ENCODE results near the gene LYPD6B. TPM values are rescaled to one million over a fixed set of nuclear protein-coding genes. Genes with fewer than 3 reads are reported as not detected.

Gene LYPD6B
- total RNA-seq, 1 donor from 2014 or later, result 13.5 TPM

DNA sequence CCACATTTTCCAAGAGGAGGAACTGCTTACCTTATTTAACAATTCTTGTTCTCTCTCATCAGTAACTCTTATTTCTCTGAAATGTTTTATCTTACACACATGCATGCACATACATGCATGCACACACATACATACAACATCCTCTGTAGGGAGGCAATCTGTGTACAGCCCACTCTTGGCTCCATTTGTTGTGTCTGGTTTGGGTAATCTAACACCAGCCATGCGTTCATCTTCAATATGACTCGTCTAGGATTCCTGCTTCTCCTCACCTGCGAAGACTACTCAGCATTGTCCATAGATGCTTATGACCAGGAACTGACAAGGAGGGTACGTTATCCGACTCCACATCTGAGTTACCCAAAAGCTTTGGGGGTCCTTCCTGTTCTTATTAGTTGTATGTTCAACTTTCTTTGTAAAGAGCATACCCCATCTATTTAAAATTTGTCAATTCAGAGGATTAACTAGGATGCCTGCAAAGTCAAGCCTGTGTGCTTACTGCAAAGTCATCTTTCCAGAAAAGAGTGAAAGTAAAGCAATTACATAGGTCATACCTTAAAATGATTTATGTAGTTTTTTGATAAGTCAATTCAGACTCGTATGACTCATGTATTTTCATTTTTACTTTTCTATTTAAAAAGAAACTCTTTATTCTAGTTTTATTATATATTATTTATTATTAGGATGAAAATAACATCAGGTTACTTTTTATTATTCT is 18.2 kb downstream of the LYPD6B start:
- Mint-ChIP-seq H3K36me3 (ENCODE audit: unreplicated experiment) (no peaks in the 10 kb centered on the region), H3K27ac (ENCODE audit: unreplicated experiment) (no peak overlapping the region), H3K4me1 (ENCODE audit: unreplicated experiment) (peaks cover 10% of the 10 kb centered on the region), H3K9me3 (ENCODE audit: unreplicated experiment) (no peaks in the 10 kb centered on the region), H3K27me3 (ENCODE audit: unreplicated experiment) (no peaks in the 10 kb centered on the region), H3K4me3 (ENCODE audit: unreplicated experiment) (no peak overlapping the region)
- no peak for DNase-seq (ENCODE audit: extremely low spot score, unreplicated experiment)
- TF ChIP-seq, protein P1, sequence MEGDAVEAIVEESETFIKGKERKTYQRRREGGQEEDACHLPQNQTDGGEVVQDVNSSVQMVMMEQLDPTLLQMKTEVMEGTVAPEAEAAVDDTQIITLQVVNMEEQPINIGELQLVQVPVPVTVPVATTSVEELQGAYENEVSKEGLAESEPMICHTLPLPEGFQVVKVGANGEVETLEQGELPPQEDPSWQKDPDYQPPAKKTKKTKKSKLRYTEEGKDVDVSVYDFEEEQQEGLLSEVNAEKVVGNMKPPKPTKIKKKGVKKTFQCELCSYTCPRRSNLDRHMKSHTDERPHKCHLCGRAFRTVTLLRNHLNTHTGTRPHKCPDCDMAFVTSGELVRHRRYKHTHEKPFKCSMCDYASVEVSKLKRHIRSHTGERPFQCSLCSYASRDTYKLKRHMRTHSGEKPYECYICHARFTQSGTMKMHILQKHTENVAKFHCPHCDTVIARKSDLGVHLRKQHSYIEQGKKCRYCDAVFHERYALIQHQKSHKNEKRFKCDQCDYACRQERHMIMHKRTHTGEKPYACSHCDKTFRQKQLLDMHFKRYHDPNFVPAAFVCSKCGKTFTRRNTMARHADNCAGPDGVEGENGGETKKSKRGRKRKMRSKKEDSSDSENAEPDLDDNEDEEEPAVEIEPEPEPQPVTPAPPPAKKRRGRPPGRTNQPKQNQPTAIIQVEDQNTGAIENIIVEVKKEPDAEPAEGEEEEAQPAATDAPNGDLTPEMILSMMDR (IDR thresholded peaks at IDR 0.05), result no peak

DNA sequence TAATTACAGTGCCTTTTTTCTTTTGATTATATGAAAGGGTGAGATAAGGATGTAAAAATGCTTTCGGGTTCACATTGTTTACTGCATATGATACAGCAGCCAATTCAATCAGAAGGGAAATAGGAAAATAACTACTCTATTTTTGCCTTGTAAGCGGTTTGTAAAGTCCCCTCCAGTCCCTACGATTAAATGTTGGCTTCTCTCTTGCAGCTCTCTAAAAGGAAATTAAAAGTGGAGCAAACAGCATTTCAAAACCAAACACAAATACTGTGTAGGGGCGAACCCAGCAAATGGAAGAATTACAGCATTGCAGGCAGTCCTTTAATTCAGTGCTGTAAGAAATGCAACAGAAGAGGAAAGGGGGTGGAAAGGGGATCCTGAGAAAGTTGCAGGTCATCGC is 18.9 kb downstream of the LYPD6B start:
- Mint-ChIP-seq H3K9me3 (ENCODE audit: unreplicated experiment) (no peaks in the 10 kb centered on the region), H3K36me3 (ENCODE audit: unreplicated experiment) (no peaks in the 10 kb centered on the region), H3K4me3 (ENCODE audit: unreplicated experiment) (no peak overlapping the region), H3K27me3 (ENCODE audit: unreplicated experiment) (no peaks in the 10 kb centered on the region), H3K4me1 (ENCODE audit: unreplicated experiment) (peaks cover 10% of the 10 kb centered on the region), H3K27ac (ENCODE audit: unreplicated experiment) (no peak overlapping the region)
- DNase-seq (ENCODE audit: extremely low spot score, unreplicated experiment), result no peak
- TF ChIP-seq, protein P1 (IDR thresholded peaks at IDR 0.05), result no peak

DNA sequence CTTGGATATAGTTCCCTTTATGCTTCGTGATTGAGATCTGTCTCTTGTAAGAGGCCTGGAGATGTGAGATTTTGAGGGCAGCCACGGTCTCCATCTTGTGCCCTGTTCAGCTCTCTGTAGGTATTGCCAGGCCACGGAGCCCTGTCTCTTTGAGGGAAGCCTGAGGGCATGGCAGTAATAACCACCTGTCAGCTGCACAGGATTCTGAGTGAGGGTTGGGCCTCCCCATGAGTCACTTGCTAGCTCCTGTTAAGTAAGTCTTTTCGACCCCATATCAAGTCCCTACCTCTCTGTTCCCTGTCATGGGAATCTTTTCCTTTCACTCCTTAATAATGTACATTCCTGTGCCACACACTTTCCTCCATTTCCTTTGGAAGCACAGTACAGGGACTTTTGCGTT is 20.4 kb downstream of the LYPD6B start:
- Mint-ChIP-seq H3K4me1 (ENCODE audit: unreplicated experiment) (peaks cover 16% of the 10 kb centered on the region), H3K27ac (ENCODE audit: unreplicated experiment) (no peak overlapping the region), H3K27me3 (ENCODE audit: unreplicated experiment) (no peaks in the 10 kb centered on the region), H3K36me3 (ENCODE audit: unreplicated experiment) (no peaks in the 10 kb centered on the region), H3K9me3 (ENCODE audit: unreplicated experiment) (no peaks in the 10 kb centered on the region), H3K4me3 (ENCODE audit: unreplicated experiment) (no peak overlapping the region)
- TF ChIP-seq, protein P1 (IDR thresholded peaks at IDR 0.05), result no peak
- DNase-seq (ENCODE audit: extremely low spot score, unreplicated experiment), result no peak

DNA sequence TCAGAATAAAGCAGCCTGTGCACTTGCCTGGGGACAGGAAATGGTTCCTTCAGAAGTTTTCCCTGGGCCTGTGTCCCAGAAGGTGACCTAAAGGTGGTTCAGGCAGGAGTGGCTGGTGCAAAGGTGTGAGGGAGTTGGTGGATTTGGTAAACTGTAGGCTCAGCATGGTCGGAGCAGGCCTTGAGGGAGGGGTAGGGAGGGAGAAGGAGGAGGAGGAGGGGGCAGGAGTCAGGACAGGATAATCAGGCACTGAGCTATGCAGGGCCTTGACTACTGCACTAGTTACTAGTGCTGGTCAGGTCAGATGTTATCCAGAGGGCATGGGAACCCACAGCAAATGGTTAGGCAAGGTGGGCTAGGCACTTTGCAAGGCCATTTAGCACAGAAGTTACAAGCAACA is 21.3 kb downstream of the LYPD6B start:
- H3K27me3 Mint-ChIP-seq (ENCODE audit: unreplicated experiment), result no peaks in the 10 kb centered on the region
- H3K9me3 Mint-ChIP-seq (ENCODE audit: unreplicated experiment), result no peaks in the 10 kb centered on the region
- H3K36me3 Mint-ChIP-seq (ENCODE audit: unreplicated experiment), result no peaks in the 10 kb centered on the region
- peaks cover 21% of the 10 kb centered on the region for H3K4me1 Mint-ChIP-seq (ENCODE audit: unreplicated experiment)
- no peak for DNase-seq (ENCODE audit: extremely low spot score, unreplicated experiment)
- no peak overlapping the region for H3K27ac Mint-ChIP-seq (ENCODE audit: unreplicated experiment)
- TF ChIP-seq, protein P1 (IDR thresholded peaks at IDR 0.05), result no peak
- H3K4me3 Mint-ChIP-seq (ENCODE audit: unreplicated experiment), result no peak overlapping the region

DNA sequence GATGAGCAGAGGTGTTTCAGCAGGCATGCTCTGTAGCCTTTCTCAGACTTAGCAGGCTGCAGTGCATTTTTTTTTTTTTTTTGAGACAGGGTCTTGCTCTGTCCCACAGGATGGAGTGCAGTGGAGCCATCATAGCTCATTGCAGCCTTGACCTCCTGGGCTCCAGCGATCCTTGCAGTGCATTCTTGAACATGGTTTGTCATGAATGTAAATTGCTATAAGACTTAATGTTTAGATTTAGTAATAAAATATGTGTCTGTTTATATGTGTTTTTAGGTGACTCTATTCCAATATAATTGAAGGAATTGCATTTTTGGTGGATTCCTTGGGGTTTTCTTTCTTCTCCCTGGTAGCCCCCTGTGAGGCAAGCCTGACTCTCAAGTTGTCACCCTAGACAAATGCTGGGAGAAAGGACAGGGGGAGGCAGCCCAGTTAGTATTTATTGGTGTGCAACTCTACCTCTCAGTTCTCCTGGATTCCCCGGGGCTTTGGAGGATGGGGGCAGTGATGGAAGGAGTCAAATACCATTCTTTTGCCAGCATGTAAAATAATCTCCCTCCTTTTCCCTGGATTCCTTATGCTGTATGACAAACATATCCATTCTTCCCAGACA is 22.7 kb downstream of the LYPD6B start:
- H3K36me3 Mint-ChIP-seq (ENCODE audit: unreplicated experiment), result no peaks in the 10 kb centered on the region
- DNase-seq (ENCODE audit: extremely low spot score, unreplicated experiment), result no peak
- H3K27me3 Mint-ChIP-seq (ENCODE audit: unreplicated experiment), result no peaks in the 10 kb centered on the region
- no peak overlapping the region for H3K27ac Mint-ChIP-seq (ENCODE audit: unreplicated experiment)
- peaks cover 22% of the 10 kb centered on the region for H3K4me1 Mint-ChIP-seq (ENCODE audit: unreplicated experiment)
- TF ChIP-seq, protein P1 (IDR thresholded peaks at IDR 0.05), result no peak
- H3K4me3 Mint-ChIP-seq (ENCODE audit: unreplicated experiment), result no peak overlapping the region
- no peaks in the 10 kb centered on the region for H3K9me3 Mint-ChIP-seq (ENCODE audit: unreplicated experiment)
